Measurements from ENCODE around the gene GOLGA3.
"Not testable (repeated sequence)": the region's sequence is repeated elsewhere in the genome, so short reads cannot be mapped to it uniquely, and the experiment has no call there.

The GOLGA3 gene

DNA sequence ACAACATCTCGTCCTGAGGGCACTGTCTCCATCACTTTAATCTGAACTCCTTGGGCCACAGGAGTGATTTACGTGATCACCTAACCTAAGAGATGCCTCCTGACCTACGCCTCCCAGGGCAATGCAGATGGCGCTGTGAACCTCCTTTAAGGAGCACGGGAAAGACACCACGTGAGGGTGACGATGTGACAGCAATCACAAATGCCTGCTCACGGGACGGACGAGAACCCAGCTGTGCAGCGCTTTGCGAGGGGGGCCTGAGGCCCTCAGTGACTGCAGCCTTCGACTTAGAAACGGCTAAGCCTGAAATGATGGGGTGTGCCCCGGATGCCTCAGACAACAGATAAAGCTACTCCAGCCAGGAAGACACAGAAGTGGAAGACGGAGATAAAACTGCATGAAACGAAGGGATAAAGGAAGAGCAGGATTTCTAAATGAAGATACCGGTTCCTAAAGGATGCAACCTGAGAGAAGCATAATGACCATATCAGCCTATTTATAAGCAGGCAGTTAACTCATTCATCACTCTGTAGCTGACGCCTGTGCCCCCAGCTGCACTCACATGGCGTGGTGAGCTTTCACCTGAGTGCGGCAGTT is 13.9 kb upstream of the GOLGA3 start:
- DNase-seq: no peak

DNA sequence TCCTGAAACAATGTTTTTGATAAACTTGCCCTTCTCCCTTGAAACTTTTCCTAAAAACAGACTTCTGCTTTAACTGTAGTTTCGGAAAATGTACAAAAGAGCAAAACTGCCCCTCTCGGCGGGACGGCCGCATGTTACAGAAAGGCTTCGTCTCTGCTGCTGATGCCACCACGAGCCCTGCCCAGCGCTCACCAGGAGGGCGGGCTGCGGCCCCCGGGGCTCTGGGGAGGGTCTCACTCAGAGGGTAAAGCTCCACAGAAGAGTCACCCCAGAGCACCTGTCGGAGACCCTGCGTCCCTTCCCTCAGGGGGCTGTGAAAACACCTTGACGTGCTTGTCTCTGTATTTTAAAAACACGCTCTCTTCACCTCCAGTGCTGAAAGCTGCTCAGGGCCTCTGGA is 12.5 kb upstream of the GOLGA3 start:
- DNase-seq: no peak

DNA sequence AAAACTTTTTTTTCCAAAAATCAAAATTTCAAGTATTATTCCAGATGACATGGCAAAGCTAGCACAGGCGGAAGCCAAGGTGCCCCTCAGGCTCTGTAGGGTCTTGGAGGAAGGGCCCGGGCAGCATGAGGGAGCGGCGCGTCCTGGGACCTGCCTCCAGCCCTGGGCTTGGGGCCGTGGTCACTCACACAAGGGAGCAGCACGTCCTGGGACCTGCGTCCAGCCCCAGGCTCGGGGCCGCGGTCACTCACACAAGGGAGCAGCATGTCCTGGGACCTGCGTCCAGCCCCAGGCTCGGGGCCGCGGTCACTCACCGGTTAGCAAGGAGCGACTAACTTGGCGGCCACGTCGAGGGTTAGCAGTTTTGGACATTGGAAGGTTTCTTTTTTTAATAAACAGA is 11.9 kb upstream of the GOLGA3 start:
- no peak for DNase-seq

DNA sequence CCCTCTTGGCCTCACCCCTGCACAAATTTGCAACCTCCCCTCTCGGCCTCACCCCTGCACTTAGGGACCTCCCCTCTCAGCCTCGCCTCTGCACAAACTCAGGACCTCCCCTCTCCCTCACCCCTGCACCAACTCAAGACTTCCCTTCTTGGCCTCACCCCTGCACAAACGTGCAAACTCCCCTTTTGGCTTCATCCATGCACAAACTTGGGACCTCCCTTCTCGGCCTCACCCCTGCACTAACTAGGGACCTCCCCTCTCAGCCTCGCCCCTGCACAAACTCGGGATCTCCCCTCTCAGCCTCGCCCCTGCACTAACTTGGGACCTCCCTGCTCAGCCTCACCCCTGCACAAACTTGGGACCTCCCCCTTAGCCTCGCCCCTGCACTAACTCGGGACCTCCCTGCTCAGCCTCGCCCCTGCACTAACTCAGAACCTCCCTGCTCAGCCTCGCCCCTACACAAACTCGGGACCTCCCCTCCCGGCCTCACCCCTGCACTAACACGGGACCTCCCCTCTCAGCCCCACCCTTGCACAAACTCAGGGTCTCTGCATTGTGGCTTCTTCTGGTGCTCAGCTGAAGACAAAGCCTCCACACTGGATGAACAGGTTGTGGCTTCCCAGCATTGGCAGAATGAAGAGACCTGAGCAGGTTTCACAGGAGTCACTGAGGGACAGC is 11.0 kb upstream of the GOLGA3 start:
- no peak for DNase-seq

DNA sequence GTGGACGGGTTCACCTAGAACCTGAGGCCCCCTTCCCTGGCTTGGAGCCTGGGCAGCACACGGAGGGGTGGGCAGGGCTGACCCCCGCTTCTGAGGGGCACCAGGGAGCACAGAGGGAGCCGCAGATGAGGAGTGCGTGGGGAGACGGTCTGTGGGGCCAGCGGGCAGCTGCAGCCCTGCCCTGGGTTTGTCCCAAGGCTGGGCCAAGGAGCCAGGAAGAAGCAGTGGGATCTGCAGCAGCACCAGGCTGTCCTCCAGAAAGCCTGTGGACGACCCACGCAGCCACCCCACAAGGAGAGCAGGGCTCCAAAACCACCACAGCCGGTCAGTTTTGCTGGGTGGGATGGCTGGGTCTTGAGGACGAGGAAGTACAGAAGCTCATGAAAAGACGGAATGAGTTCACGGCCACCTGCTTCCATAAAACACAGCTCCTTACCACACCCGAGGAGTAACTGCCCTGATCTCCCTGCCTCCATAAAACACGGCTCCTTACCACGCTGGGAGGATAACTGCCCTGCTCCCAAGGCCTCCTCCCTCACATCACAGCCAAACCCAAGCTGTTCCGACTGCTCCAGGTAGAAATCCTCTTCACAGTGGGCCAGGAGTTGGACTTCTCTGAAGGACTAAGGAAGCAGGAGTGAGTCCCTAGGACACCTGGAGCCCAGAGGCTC is 9.9 kb upstream of the GOLGA3 start:
- no peak for DNase-seq

DNA sequence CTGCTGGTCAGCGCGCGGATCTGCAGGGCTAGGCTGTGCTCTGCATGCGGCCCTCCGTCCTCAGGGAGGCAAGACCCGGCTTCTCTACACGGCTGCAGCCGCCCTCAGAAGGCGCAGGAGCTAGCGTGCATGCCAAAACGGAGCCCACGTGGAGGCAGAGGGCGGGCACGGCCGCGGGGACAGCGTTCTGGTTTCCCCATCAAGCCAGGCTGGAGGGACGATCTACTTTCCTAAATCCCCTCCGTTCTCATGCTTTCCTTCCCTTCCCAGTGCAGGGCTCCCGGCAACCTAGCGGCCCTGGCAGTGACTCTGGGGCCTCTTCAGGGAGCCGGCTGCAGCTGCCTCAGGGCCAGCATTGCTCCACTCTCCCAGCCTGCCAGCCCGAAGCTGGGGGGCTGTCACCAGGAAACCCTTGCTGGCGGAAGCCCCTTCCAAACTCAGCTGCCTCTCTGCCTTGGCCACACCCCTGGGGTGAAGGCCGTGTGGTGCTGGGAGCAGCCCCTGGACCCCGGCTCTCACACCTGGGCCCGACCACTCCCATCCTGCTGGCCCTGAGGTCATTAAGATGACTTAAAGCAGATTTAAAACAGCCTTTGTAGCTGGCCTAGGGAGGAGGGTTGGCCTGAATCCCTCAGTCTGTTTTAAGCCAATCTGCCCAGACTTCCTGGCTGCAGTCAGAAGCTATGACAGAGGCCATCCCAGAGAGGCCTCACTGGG is 9.2 kb upstream of the GOLGA3 start:
- no peak for DNase-seq

DNA sequence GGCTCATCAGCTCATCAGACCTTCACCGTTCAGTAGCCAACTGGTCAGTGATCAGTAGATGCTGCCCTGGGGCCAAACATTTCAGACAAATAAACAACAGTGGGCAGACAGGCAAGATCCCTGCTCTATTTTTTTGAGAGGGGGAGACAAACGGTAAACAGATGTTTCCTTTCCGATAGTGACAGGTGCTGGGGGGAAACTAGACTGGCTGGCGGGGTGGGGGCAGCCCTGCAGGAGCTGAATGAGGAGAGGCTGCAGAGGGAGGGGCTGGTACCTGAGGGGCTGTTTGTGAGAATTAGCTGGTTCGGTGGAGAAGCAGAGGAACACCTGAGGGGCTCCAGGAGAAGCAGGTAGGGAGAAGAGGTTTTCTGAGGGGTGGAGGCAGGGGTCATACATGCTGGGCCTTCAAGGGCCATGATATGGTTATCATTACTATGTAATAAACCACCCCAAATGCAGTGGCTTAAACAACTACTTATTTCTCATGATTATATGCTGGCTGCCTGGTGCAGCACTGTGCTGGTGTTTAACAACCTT is 8.2 kb upstream of the GOLGA3 start:
- no peak for DNase-seq

DNA sequence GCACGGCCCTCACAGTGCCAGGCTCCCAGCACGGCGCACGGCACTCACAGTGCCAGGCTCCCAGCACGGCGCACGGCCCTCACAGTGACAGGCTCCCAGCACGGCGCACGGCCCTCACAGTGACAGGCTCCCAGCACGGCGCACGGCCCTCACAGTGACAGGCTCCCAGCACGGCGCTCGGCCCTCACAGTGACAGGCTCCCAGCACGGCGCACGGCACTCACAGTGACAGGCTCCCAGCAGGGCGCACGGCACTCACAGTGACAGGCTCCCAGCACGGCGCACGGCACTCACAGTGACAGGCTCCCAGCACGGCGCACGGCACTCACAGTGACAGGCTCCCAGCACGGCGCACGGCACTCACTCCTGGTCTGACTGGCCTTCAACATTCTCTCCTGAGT is 7.6 kb upstream of the GOLGA3 start:
- not testable (repeated sequence) for DNase-seq

DNA sequence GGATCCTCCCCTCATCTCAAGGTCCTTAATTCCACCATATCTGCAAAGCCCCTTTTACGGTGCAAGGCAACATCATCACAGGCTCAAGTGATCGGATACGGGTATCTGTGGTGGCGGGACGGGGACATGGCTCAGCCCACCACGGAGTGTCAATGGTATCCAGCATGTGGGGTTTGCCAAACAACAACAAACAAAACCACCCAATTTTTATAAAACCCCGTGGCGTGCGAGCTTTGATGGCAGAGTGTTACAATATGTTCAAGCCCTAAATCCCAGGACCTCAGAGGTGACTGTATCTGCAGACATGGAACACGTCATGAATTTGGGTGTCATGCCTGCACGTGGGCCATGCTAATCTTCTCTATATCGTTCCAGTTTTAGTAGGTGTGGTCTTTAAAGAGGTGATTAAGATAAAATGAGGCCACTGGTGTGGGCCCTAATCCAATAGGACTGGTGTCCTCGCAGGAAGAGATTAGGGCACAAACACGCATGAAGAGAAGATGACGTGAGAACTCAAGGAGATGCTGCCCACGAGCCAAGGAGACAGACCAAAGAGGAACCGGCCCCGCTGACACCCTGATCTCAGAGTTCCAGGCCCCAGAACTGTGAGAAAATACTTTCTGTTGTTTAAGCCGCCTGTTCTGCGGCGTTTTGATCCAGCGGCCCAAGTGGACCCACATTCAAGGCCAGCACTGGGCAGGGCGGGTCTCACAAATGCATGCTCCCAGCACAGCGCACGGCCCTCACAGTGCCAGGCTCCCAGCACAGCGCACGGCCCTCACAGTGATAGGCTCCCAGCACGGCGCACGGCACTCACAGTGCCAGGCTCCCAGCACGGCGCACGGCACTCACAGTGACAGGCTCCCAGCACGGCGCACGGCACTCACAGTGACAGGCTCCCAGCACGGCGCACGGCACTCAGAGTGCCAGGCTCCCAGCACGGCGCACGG is 6.7 kb upstream of the GOLGA3 start:
- no peak for DNase-seq

DNA sequence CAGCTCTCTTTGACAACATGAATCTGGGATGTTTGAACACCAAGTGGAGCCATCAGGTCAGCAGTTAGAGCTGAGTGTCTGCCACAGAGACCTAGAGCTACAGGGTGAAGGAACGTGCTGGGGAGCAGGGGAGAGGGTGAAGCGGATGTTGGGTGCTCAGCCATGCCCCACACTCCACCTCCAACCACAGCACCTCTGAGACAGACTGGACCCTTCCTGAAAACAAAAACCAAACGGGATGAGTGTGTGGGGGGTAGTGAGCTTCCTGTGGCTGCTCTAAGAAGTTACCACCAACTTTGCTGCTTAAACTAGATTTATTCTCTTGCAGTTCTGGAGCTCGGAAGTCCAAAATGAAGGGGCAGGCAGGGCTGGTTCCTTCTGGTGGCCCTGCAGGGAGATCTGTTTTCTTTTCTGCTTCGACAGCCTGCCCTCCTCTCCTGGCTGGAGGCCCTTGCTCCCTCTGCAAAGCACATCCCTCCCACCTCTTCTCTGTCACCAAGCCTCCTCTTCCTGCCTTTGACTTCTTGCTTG is 5.6 kb upstream of the GOLGA3 start:
- no peak for DNase-seq

DNA sequence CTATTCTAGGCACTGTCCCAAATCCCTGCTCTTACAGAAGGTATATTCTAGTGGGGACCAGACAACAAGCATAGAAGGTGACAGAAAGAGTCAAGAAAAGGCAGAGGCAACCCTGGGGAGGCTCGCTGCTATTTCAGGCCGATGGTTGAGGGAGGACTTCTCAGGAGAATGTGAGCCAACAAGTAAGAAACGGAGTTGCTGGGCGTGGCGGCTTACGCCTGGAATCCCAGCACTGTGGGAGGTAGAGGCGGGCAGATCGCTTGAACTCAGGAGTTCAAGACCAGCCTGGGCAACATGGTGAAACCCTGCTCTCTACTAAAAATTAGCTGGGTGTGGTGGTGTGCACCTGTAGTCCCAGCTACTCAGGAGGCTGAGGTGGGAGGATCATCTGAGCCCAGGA is 4.7 kb upstream of the GOLGA3 start:
- no peak for DNase-seq

DNA sequence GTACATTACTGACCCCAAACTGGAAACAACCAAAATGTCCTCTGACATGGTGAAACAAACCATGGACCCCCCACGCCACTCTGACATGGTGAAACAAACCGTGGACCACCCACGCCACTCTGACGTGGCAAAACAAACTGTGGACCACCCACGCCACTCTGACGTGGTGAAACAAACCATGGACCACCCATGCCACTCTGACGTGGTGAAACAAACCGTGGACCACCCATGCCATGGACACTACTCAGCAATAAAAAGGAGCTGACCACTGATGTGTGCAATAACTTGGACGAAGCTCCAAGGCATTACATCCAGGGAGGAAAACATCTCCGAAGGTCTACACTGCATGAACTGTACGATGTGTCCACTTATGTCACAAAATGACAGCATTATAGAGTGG is 3.1 kb upstream of the GOLGA3 start:
- DNase-seq: no peak

DNA sequence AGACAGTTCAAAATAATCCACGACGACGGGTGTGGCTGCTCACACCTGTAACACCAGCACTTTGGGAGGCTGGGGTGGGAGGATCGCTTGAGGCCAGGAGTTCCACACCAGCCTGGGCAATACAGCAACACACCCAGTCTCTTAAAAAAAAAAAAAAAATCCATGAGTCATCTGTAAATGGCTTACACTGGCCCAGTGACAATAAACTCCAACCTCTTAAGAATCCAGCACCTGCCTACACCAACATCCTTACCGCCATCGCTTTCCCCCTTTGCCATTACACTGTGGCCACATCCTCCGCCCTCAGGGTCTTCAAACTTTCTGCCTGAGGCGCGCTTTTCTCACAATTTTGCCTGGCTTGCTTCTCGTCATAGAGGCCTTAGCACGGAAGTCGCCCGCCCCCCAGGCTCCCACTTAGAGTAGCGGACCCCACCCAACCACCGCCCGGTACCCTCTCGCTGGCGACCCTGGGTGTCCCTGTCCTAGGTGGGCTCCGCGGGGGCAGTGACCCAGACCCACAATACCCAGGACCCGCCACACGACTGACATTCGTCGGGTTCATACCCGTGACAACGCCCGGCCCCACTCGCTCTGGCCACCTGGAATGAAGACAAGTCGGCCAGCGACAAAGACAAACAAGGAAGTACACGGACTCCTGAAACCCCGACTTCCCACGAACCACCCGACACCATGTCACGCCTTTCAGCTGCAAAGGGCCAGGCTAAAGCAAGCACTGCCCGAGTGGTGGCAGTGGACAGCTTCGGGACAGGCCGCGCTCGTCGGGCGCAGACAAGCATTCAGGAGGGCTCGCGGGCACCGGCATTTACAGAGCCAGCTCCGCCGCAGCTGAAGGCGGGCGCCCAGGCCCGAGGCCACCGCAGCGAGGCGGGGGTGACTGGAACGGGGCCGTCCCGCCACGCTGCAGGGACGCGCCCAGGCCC is 636 bp downstream of the GOLGA3 start:
- DNase-seq: no peak

DNA sequence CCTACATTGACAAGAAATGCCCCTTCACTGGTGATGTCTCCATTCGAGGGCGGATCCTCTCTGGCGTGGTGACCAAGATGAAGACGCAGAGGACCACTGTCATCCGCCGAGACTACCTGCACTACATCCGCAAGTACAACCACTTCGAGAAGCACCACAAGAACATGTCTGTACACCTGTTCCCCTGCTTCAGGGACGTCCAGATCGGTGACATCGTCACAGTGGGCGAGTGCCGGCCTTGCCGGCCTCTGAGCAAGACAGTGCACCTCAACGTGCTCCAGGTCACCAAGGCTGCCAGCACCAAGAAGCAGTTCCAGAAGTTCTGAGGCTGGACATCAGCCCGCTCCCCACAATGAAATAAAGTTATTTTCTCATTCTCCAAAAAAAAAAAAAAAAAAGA is 2.8 kb downstream of the GOLGA3 start:
- no peak for DNase-seq

DNA sequence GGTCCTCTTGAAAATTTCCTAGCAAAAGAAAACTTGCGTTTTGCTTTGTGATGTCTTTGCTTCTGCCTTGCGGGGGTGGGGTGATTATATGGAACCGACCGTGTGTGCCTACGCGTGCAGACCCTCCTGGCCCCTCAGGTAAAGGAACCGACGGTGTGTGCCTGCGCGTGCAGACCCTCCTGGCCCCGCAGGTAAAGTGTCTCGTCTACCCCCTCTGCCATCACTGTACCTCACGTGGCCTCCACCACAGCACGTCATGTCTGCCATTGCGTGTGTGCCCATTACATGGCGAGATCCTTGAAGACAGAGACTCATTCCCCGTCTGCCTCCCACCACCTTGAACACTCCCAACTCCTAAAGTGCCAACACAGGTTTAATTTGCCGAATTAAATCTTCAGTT is 3.6 kb downstream of the GOLGA3 start:
- no peak for DNase-seq

DNA sequence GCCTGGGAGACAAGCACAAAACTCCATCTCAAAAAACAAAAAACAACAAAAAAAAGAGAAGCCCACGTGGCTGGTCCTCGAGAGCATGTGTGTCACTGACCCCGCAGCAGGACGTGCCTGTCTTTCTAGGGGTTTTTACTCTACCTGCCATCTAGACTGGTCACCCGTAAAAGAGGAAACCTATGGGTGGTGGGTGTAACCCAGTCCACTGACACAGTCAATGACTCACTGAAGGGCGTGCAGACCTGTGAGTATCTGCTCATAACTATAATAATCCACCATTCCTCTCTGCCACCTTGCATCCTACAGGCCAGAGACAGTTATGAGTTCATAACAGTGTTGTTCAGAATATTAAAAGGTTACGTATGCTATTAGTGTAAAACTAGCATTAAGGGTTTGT is 4.6 kb downstream of the GOLGA3 start:
- DNase-seq: no peak

DNA sequence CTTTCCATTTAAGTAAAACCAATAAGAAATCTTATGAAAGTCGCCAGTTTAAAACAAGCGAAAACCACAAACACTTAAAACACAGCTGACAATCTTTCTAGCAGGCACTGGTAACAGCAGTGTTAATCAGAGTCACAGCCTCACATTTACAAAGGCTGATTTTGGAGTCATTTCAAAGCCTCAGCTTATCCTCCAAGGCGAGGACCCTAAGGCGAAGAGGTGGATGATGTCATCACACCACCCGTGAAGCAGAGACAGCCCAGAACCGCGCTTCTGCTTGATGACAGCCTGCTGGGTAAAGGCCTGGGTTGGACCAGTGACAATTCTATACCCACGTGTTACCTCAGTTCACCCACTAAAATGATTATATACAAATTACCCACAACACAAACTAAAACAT is 10.1 kb downstream of the GOLGA3 start:
- DNase-seq: no peak

DNA sequence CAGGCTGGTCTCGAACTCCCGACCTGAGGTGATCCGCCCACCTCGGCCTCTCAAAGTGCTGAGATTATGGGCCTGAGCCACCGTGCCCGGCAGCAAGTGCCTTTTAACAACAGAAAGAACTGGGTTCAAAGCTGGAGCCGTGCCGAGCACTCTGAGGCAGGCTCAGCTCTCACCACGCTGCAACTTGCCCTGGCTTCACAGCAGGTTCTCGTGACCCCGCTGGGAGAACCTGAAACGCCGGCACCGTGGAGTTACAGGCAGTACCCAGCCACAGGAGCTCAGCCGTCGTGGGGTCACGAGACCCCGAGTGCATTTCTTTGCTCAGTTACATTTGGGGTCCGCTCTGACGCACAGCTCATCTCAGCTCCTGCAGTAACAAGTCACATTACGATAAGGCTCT is 14.4 kb downstream of the GOLGA3 start:
- DNase-seq: no peak

DNA sequence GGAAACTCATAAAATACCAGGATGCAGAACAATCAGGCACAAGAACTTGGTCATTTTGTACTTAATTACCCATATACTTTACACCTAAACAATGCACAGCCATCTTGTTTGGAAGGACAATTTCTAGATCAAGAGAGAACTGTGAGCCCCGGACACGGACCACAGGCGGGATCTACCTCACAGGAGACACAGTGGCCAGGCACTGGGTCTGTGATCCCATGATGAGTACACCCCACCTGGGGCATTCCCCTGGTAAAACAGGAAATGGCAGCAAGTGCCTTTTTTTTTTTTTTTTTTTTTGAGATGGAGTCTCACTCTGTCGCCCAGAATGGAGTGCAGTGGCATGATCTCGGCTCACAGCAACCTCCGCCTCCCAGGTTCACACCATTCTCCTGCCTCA is 15.2 kb downstream of the GOLGA3 start:
- DNase-seq: no peak

DNA sequence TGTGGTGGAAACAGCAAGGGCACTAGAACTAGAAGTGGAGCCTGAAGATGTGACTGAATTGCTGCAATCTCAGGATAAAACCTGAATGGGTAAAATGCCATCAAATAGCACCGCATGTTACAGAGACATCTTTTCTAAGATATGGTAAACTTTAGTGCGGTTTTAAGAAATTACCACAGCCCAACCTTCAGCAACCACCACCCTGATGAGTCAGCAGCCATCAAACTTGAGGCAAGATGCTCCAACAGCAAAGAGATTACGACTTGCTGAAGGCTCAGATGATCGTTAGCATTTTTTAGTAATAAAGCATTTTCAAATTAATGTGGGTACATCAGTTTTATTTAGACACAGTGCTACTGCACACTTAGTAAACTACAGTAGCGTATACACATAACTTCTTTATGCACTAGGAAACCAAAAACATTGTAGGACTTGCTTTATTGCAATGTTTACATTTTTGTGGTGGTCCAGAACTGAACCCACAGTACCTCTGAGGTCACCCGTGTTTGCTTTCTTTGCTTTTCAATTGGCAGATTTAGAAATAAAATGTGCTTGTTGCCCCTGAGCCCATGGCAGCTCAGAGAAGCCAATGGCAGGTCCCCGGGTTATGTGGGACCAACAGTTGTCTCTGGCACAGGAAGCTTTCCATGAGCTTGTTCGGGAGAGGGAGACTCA is 15.9 kb downstream of the GOLGA3 start:
- DNase-seq: no peak

Data from T1000 (cell line).